Liver (tissue), 9 donors: ENCODE data around the gene DNM3. TPM values are rescaled to one million over a fixed set of nuclear protein-coding genes. Genes with fewer than 3 reads are reported as not detected.

ENCODE experiments used
- DNase-seq: peaks from one replicate; pipeline ENCODE4 v3.0.0-alpha.2; 2017; ENCODE audit warnings: low spot score
- H3K27ac ChIP-seq, 2 donors: one replicate each; pipeline ENCODE4 v1.7.0; 2013; ENCODE audit warnings: inconsistent platforms in 2 of 2, low read length in 2 of 2, control low read depth in 1 of 2, low read depth in 1 of 2, mild to moderate bottlenecking in 1 of 2
- H3K27me3 ChIP-seq, 4 donors: one replicate each; pipeline versions ENCODE4 v1.6.1 to v1.7.0; 2013; ENCODE audit warnings: low read length in 3 of 4, inconsistent platforms in 1 of 4, mild to moderate bottlenecking in 1 of 4, moderate library complexity in 1 of 4; ENCODE audit not compliant: control insufficient read depth in 4 of 4, insufficient read depth in 4 of 4
- H3K36me3 ChIP-seq, 4 donors: one replicate each; pipeline versions ENCODE4 v1.6.1 to v1.7.0; 2013; ENCODE audit warnings: low read length in 3 of 4, mild to moderate bottlenecking in 3 of 4, low read depth in 1 of 4, moderate library complexity in 1 of 4; ENCODE audit not compliant: control insufficient read depth in 4 of 4, insufficient read depth in 3 of 4
- H3K4me1 ChIP-seq, 4 donors: one replicate each; pipeline versions ENCODE4 v1.6.1 to v1.7.0; 2013; ENCODE audit warnings: low read length in 3 of 4, mild to moderate bottlenecking in 3 of 4, moderate library complexity in 1 of 4; ENCODE audit not compliant: control insufficient read depth in 4 of 4, insufficient read depth in 4 of 4
- H3K4me3 ChIP-seq, 3 donors: one replicate each; pipeline versions ENCODE4 v1.6.1 to v1.7.0; 2013; ENCODE audit warnings: low read length in 3 of 3, control low read depth in 1 of 3, low read depth in 1 of 3, mild to moderate bottlenecking in 1 of 3
- H3K9ac ChIP-seq, 2 donors: one replicate each; pipeline ENCODE4 v1.7.0; 2013; ENCODE audit warnings: low read length in 2 of 2, mild to moderate bottlenecking in 2 of 2, moderate library complexity in 2 of 2, control low read depth in 1 of 2, low read depth in 1 of 2
- H3K9me3 ChIP-seq, 4 donors: one replicate each; pipeline versions ENCODE4 v1.6.1 to v1.7.0; 2013; ENCODE audit warnings: low read length in 3 of 4; ENCODE audit not compliant: control insufficient read depth in 4 of 4
- ATF3 ChIP-seq: IDR thresholded peaks from 2 replicates; pipeline ENCODE4 v1.6.1; 2016; ENCODE audit warnings: antibody characterized with exemption
- CTCF ChIP-seq: fragments of 150-350 bp; IDR thresholded peaks from 2 replicates; pipeline ENCODE4 v1.5.1; 2017; ENCODE audit warnings: improper control_type of control experiment, low read depth, low read length; ENCODE audit not compliant: missing input control
- EGR1 ChIP-seq, 2 donors: IDR thresholded peaks; 2 replicates each; pipeline ENCODE4 v1.6.1; 2016 to 2018; ENCODE audit warnings: antibody characterized with exemption in 2 of 2, low read depth in 2 of 2
- FOXA1 ChIP-seq: IDR thresholded peaks from 2 replicates; pipeline ENCODE4 v1.6.1; 2016; ENCODE audit warnings: antibody characterized with exemption
- FOXA2 ChIP-seq: IDR thresholded peaks from 2 replicates; pipeline ENCODE4 v1.6.1; 2016; ENCODE audit warnings: antibody characterized with exemption
- GABPA ChIP-seq, 2 donors: IDR thresholded peaks in 1 of 2; conservative IDR thresholded peaks in 1 of 2; 2 replicates each; pipeline ENCODE4 v1.6.1; 2016; ENCODE audit warnings: antibody characterized with exemption in 2 of 2, mild to moderate bottlenecking in 1 of 2, moderate library complexity in 1 of 2
- HNF4G ChIP-seq: IDR thresholded peaks from 2 replicates; pipeline ENCODE4 v1.6.1; 2016; ENCODE audit warnings: antibody characterized with exemption
- JUND ChIP-seq, 2 donors: IDR thresholded peaks; 2 replicates each; pipeline ENCODE4 v1.6.1; 2016; ENCODE audit warnings: antibody characterized with exemption in 2 of 2
- MAX ChIP-seq: IDR thresholded peaks from 2 replicates; pipeline ENCODE4 v1.6.1; 2016; ENCODE audit warnings: antibody characterized with exemption
- NR2F2 ChIP-seq: IDR thresholded peaks from 2 replicates; pipeline ENCODE4 v1.6.1; 2016; ENCODE audit warnings: antibody characterized with exemption
- REST ChIP-seq: IDR thresholded peaks from 2 replicates; pipeline ENCODE4 v1.6.1; 2016; ENCODE audit warnings: antibody characterized with exemption, mild to moderate bottlenecking
- RXRA ChIP-seq, 2 donors: IDR thresholded peaks; 2 replicates each; pipeline ENCODE4 v1.6.1; 2017 to 2018; ENCODE audit warnings: antibody characterized with exemption in 2 of 2, mild to moderate bottlenecking in 1 of 2
- SP1 ChIP-seq: IDR thresholded peaks from 2 replicates; pipeline ENCODE4 v1.6.1; 2018; ENCODE audit warnings: antibody characterized with exemption, mild to moderate bottlenecking
- TAF1 ChIP-seq: conservative IDR thresholded peaks from 2 replicates; pipeline ENCODE4 v1.6.1; 2016; ENCODE audit warnings: antibody characterized with exemption, mild to moderate bottlenecking
- YY1 ChIP-seq: IDR thresholded peaks from 2 replicates; pipeline ENCODE4 v1.6.1; 2016; ENCODE audit warnings: antibody characterized with exemption, mild to moderate bottlenecking
- ZBTB33 ChIP-seq: IDR thresholded peaks from 2 replicates; pipeline ENCODE4 v1.6.1; 2016; ENCODE audit warnings: antibody characterized with exemption
- WGBS: extraction: QIAGEN DNeasy Blood & Tissue Kit; methylation state at CpG from one replicate; pipeline ENCODE4 v1.1.7; 2013; 5-methylcytosine and 5-hydroxymethylcytosine counted together
- polyA plus RNA-seq, 2 donors: library from polyadenylated mRNA; stranded (reverse) in 1 of 2; unstranded in 1 of 2; fragments of 200-250 nt in 1 of 2; fragments of >200 nt in 1 of 2; fragmentation: Nextera tagmentation in 1 of 2; extraction: Ambion mirVana in 1 of 2; gene quantifications; one replicate each; pipeline versions ENCODE4 v1.2.1 to v1.2.3, GENCODE V29; 2013 to 2015
- total RNA-seq, 2 donors: library from RNA; depleted of rRNA; stranded (reverse); fragments of >200 nt; gene quantifications; one replicate each; pipeline ENCODE4 v1.2.3, GENCODE V29; 2014
- donor health status: healthy.
- donor health status: healthy.
- donor health status: healthy.
- donor health status: healthy.
- donor health status: healthy.

Gene DNM3
- total and polyA plus RNA-seq, 4 donors: 0.08 to 3.2 (median 1.0) TPM

- no peak for TF ChIP-seq HNF4G
- no peak for TF ChIP-seq NR2F2
- TF ChIP-seq RXRA (IDR thresholded peaks at IDR 0.05): no peak
- no peak for TF ChIP-seq SP1
- no peak for TF ChIP-seq ZBTB33
- TF ChIP-seq TAF1: no peak
- no peak for TF ChIP-seq MAX
- no peak for TF ChIP-seq FOXA1
- no peak for TF ChIP-seq YY1
- TF ChIP-seq CTCF: no peak
- TF ChIP-seq GABPA (IDR thresholded peaks at IDR 0.05 in 1 of 2, conservative IDR thresholded peaks at IDR 0.05 in 1 of 2): no peak
- TF ChIP-seq ATF3: no peak
- no peak for TF ChIP-seq JUND (IDR thresholded peaks at IDR 0.05)
- TF ChIP-seq FOXA2: no peak
- TF ChIP-seq EGR1 (IDR thresholded peaks at IDR 0.05; ENCODE audit: low read depth in 2 of 2): no peak
- TF ChIP-seq REST: no peak
- Histone ChIP-seq H3K4me1 (no peaks in the 10 kb centered on the region), H3K9ac (peak overlapping the region in 1 of 2 donors; percentile 63), H3K27me3 (no peaks in the 10 kb centered on the region), H3K27ac (peak overlapping the region; percentile 70 to 75), H3K36me3 (no peaks in the 10 kb centered on the region), H3K4me3 (no peak overlapping the region), H3K9me3 (no peaks in the 10 kb centered on the region)
- 69% methylated on average over 4 of the region's 4 CpGs for whole genome bisulfite sequencing
- DNase-seq: no peak
Measured at GRCh38 chr1:172180501-172181285, 339.4 kb downstream of the DNM3 start.
